ENCODE measurements around the gene UNC93A. TPM values are rescaled to one million over a fixed set of nuclear protein-coding genes. Genes with fewer than 3 reads are reported as not detected.

The UNC93A gene
- total and polyA plus RNA-seq, 2 donors (not counting 1 experiment from before 2014, with no cell fraction given) = not detected

GRCh38 chr6:167323111-167323510, 32.0 kb downstream of the UNC93A start:
- no peaks in the 10 kb centered on the region for H3K9me3 ChIP-seq (ENCODE audit: control insufficient read depth, insufficient read depth, low read depth, low read length)
- H3K4me1 ChIP-seq (ENCODE audit: control insufficient read depth, extremely low read depth, insufficient read depth, low read length) = no peaks in the 10 kb centered on the region
- H4K20me1 ChIP-seq (ENCODE audit: control insufficient read depth, extremely low read depth, insufficient read depth, low read length) = no peaks in the 10 kb centered on the region
- no peak overlapping the region for H3K9ac ChIP-seq (ENCODE audit: insufficient read depth, low read length)
- H3K79me2 ChIP-seq (ENCODE audit: control insufficient read depth, insufficient read depth, low read length) = no peaks in the 10 kb centered on the region
- H2AFZ ChIP-seq (ENCODE audit: low read length) = no peak overlapping the region
- no peak for DNase-seq (ENCODE audit: low read depth in 2 of 2)
- H3K27me3 ChIP-seq (ENCODE audit: control insufficient read depth, insufficient read depth, low read length) = no peaks in the 10 kb centered on the region
- H3K27ac ChIP-seq (ENCODE audit: insufficient read depth, low read length) = no peak overlapping the region
- no peak overlapping the region for H3K4me2 ChIP-seq (ENCODE audit: extremely low read depth, insufficient read depth, low read length)
- no peak for TF ChIP-seq EZH2 (IDR thresholded peaks at IDR 0.05; ENCODE audit: low read length, missing control alignments)
- TF ChIP-seq CTCF (conservative IDR thresholded peaks at IDR 0.05 in 1 of 2, IDR thresholded peaks at IDR 0.05 in 1 of 2; ENCODE audit: low read depth in 1 of 2, low read length in 2 of 2) = no peak
- H3K4me3 ChIP-seq (replicated peaks in 1 of 4; ENCODE audit: control extremely low read depth in 1 of 4, insufficient read depth in 1 of 4, low read depth in 3 of 4, low read length in 4 of 4) = no peak overlapping the region
- H3K36me3 ChIP-seq (ENCODE audit: control insufficient read depth, insufficient read depth, low read length) = no peaks in the 10 kb centered on the region

- Histone ChIP-seq H3K4me3 (replicated peaks in 1 of 4; ENCODE audit: control extremely low read depth in 1 of 4, insufficient read depth in 1 of 4, low read depth in 3 of 4, low read length in 4 of 4) (no peak overlapping the region), H3K4me2 (ENCODE audit: extremely low read depth, insufficient read depth, low read length) (no peak overlapping the region), H3K27me3 (ENCODE audit: control insufficient read depth, insufficient read depth, low read length) (no peaks in the 10 kb centered on the region), H2AFZ (ENCODE audit: low read length) (no peak overlapping the region), H3K4me1 (ENCODE audit: control insufficient read depth, extremely low read depth, insufficient read depth, low read length) (no peaks in the 10 kb centered on the region), H3K36me3 (ENCODE audit: control insufficient read depth, insufficient read depth, low read length) (no peaks in the 10 kb centered on the region), H3K27ac (ENCODE audit: insufficient read depth, low read length) (no peak overlapping the region), H4K20me1 (ENCODE audit: control insufficient read depth, extremely low read depth, insufficient read depth, low read length) (no peaks in the 10 kb centered on the region), H3K9me3 (ENCODE audit: control insufficient read depth, insufficient read depth, low read depth, low read length) (no peaks in the 10 kb centered on the region), H3K9ac (ENCODE audit: insufficient read depth, low read length) (no peak overlapping the region), H3K79me2 (ENCODE audit: control insufficient read depth, insufficient read depth, low read length) (no peaks in the 10 kb centered on the region)
- TF ChIP-seq CTCF (conservative IDR thresholded peaks at IDR 0.05 in 1 of 2, IDR thresholded peaks at IDR 0.05 in 1 of 2; ENCODE audit: low read depth in 1 of 2, low read length in 2 of 2) (no peak), EZH2 (IDR thresholded peaks at IDR 0.05; ENCODE audit: low read length, missing control alignments) (no peak)
- no peak for DNase-seq (ENCODE audit: low read depth in 2 of 2)
Measured at GRCh38 chr6:167324111-167324510, 33.0 kb downstream of the UNC93A start.

DNA sequence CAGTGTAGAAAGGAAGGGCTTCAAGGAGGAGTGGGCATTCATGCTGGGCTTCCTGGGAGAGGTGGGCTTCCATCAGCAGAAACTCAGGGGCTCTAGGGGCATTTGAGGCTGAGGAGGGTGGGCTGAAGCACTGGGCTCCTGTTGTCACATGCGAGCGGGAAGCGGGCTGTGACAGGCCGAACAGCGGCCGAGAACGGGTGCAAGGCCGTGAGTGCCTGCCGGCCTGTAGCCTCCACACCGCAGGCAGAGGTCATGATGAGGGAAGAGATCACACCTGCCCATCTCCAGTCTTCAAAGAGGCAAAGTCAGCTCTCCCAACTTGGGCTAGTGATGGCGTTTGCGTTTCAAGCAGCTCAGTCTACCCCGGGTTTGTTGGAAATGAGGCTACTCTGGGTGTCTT, 34.7 kb downstream of the UNC93A start:
- H3K4me3 ChIP-seq (replicated peaks in 1 of 4; ENCODE audit: control extremely low read depth in 1 of 4, insufficient read depth in 1 of 4, low read depth in 3 of 4, low read length in 4 of 4) = no peak overlapping the region
- H4K20me1 ChIP-seq (ENCODE audit: control insufficient read depth, extremely low read depth, insufficient read depth, low read length) = no peaks in the 10 kb centered on the region
- H3K27ac ChIP-seq (ENCODE audit: insufficient read depth, low read length) = no peak overlapping the region
- H2AFZ ChIP-seq (ENCODE audit: low read length) = no peak overlapping the region
- no peaks in the 10 kb centered on the region for H3K9me3 ChIP-seq (ENCODE audit: control insufficient read depth, insufficient read depth, low read depth, low read length)
- H3K4me1 ChIP-seq (ENCODE audit: control insufficient read depth, extremely low read depth, insufficient read depth, low read length) = no peaks in the 10 kb centered on the region
- no peaks in the 10 kb centered on the region for H3K79me2 ChIP-seq (ENCODE audit: control insufficient read depth, insufficient read depth, low read length)
- no peak overlapping the region for H3K4me2 ChIP-seq (ENCODE audit: extremely low read depth, insufficient read depth, low read length)
- no peak overlapping the region for H3K9ac ChIP-seq (ENCODE audit: insufficient read depth, low read length)
- H3K27me3 ChIP-seq (ENCODE audit: control insufficient read depth, insufficient read depth, low read length) = no peaks in the 10 kb centered on the region
- no peak for TF ChIP-seq EZH2 (IDR thresholded peaks at IDR 0.05; ENCODE audit: low read length, missing control alignments)
- TF ChIP-seq CTCF (conservative IDR thresholded peaks at IDR 0.05 in 1 of 2, IDR thresholded peaks at IDR 0.05 in 1 of 2; ENCODE audit: low read depth in 1 of 2, low read length in 2 of 2) = no peak
- H3K36me3 ChIP-seq (ENCODE audit: control insufficient read depth, insufficient read depth, low read length) = no peaks in the 10 kb centered on the region
- no peak for DNase-seq (ENCODE audit: low read depth in 2 of 2)

Data from fibroblast of lung (primary cell).